ENCODE results near the gene MXRA8. TPM values are rescaled to one million over a fixed set of nuclear protein-coding genes. Genes with fewer than 3 reads are reported as not detected.

MXRA8 gene
- total RNA-seq, 1 experiment from 2014 or later, result 9.6 TPM

DNA sequence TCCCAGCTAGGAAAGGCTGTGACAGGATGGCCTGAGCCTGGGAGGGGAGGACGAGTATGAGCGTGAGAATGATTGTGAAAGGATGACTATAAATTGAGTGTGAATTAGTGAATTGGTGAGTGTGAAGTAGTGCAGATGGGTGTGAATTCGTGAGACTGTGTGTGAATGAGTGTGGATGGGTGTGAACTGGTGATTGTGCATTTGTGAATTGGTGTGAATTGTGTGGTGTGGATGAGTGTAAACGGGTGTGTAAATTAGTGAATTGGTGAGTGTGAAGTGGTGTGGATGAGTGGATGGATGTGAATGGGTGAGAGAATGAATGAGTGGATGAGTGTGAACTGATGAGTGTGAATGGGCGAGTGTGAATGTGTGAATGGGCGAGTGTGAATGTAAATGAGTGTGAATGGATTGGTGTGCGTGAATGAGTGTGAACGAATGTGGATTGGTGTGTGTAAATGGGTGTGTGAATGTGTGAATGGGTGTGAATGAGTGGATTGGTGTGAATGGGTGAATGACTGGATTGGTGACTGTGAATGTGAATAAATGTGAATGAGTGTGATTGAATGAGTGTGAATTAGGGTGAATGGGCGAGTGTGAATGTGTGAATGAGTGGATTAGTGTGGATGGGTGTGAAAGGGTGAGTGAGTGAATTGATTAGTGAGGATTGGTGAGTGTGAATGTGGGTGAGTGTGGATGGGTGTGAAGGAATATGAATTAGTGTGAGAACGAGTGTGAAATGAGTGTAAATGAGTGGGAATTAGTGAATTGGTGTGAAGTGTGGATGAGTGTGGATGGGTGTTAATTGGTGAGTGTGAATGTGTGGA lies 7.7 kb upstream of the MXRA8 start:
- Histone ChIP-seq H3K23ac (ENCODE audit: insufficient read length, low read depth, low read length) (no peak overlapping the region), H4K91ac (ENCODE audit: insufficient read length, low read depth, low read length) (no peak overlapping the region), H3K14ac (ENCODE audit: insufficient read depth, low read length) (no peak overlapping the region), H2BK15ac (ENCODE audit: low read depth, low read length) (no peak overlapping the region), H3K4me2 (ENCODE audit: insufficient read depth, insufficient read length, low read length) (no peak overlapping the region), H2AK5ac (ENCODE audit: insufficient read length, low read length) (no peak overlapping the region), H3K4ac (ENCODE audit: low read depth, low read length) (no peak overlapping the region), H2BK20ac (ENCODE audit: low read depth, low read length, poor library complexity, severe bottlenecking) (no peak overlapping the region), H2BK120ac (ENCODE audit: low read depth, low read length, poor library complexity, severe bottlenecking) (no peak overlapping the region), H3K23me2 (ENCODE audit: insufficient read length, low read depth, low read length, poor library complexity, severe bottlenecking) (no peaks in the 10 kb centered on the region), H2AFZ (ENCODE audit: low read length) (no peak overlapping the region), H3K79me2 (ENCODE audit: insufficient read depth, low read length) (no peaks in the 10 kb centered on the region), H3K79me1 (ENCODE audit: insufficient read depth, low read depth, low read length, poor library complexity, severe bottlenecking) (no peaks in the 10 kb centered on the region), H3K27ac (ENCODE audit: insufficient read length, low read depth, low read length) (no peak overlapping the region), H2BK5ac (ENCODE audit: insufficient read length, low read length) (no peak overlapping the region), H4K8ac (replicated peaks; ENCODE audit: insufficient read length, low read depth, low read length) (no peak overlapping the region), H3K9ac (ENCODE audit: extremely low read depth, insufficient read length, low read length) (no peak overlapping the region), H2BK12ac (ENCODE audit: insufficient read length, low read depth, low read length) (no peak overlapping the region), H3K18ac (ENCODE audit: insufficient read length, low read depth, low read length) (no peak overlapping the region), H3K56ac (ENCODE audit: insufficient read length, low read depth, low read length) (no peak overlapping the region), H3K4me1 (ENCODE audit: insufficient read depth, low read length) (no peaks in the 10 kb centered on the region; the same call in 1 of the 2 replicates), H4K20me1 (ENCODE audit: control insufficient read depth, insufficient read depth, insufficient read length) (no peaks in the 10 kb centered on the region), H4K5ac (ENCODE audit: insufficient read length, low read depth, low read length) (no peak overlapping the region), H3T11ph (ENCODE audit: low read length) (no peak overlapping the region), H3K9me3 (ENCODE audit: control insufficient read depth, low read depth, low read length) (peaks cover 20% of the 10 kb centered on the region), H3K27me3 (ENCODE audit: insufficient read depth, low read length) (no peaks in the 10 kb centered on the region)
- Mint-ChIP-seq H3K27ac (no peak overlapping the region), H3K4me1 (peaks cover 6 to 9% of the 10 kb centered on the region in 2 experiments), H3K4me3 (no peak overlapping the region), H3K27me3 (ENCODE audit: low read depth) (peaks cover 29% of the 10 kb centered on the region), H3K9me3 (no peaks in the 10 kb centered on the region; a peak in 1 of 5 replicates), H3K36me3 (ENCODE audit: insufficient read depth in 1 of 3, low read depth in 3 of 3) (no peaks in the 10 kb centered on the region)
- no peak for DNase-seq
- 100% methylated on average over 10 of the region's 10 CpGs for WGBS (ENCODE audit: extremely low coverage, insufficient read length, low lambda C conversion rate)
- TF ChIP-seq, protein P1, sequence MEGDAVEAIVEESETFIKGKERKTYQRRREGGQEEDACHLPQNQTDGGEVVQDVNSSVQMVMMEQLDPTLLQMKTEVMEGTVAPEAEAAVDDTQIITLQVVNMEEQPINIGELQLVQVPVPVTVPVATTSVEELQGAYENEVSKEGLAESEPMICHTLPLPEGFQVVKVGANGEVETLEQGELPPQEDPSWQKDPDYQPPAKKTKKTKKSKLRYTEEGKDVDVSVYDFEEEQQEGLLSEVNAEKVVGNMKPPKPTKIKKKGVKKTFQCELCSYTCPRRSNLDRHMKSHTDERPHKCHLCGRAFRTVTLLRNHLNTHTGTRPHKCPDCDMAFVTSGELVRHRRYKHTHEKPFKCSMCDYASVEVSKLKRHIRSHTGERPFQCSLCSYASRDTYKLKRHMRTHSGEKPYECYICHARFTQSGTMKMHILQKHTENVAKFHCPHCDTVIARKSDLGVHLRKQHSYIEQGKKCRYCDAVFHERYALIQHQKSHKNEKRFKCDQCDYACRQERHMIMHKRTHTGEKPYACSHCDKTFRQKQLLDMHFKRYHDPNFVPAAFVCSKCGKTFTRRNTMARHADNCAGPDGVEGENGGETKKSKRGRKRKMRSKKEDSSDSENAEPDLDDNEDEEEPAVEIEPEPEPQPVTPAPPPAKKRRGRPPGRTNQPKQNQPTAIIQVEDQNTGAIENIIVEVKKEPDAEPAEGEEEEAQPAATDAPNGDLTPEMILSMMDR (conservative IDR thresholded peaks at IDR 0.05), result no peak

All from H9 (cell line).